Erythroblast (primary cell): ENCODE data around the gene CELA2A.

Source experiments
- GATA1 ChIP-seq: IDR thresholded peaks from 2 replicates; pipeline ENCODE4 v1.6.1; 2011; ENCODE audit warnings: low read depth, mild to moderate bottlenecking, control low read depth, low read length, moderate library complexity
- POLR2A ChIP-seq: IDR thresholded peaks from 2 replicates; pipeline ENCODE4 v1.6.1; 2011; ENCODE audit warnings: mild to moderate bottlenecking, low read length

- no peak for TF ChIP-seq POLR2A
- TF ChIP-seq GATA1, result no peak
Observed at GRCh38 chr1:15417059-15417934, 39.2 kb upstream of the CELA2A start.
